ENCODE results near the gene XG.
A peak's percentile ranks its signal among the peaks of the same experiment; 100 is the strongest.
"Not testable (repeated sequence)": the region's sequence is repeated elsewhere in the genome, so short reads cannot be mapped to it uniquely, and the experiment has no call there.

Gene XG

DNA sequence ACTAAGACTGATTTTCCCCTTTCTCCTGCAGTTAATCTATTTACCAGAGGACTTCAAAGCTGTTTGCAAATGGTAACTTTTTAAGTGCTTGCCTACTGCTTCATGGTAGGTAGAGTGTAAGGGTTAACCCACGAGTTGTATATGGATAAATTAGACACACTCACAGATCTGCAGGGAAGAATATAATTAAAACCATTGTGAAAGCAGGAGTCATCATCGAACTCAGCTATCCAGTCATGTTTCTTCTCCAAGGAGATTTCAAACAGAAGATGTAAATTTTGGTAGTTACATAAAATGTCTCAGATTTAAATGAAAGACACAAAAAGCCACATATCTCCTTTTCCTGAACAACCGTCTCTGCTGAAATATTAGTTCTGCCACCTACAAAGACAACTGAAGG lies 549 bp upstream of the XG start:
- no peak overlapping the region for H3K27ac ChIP-seq (ENCODE audit: low read depth, low read length)
- H3K27me3 ChIP-seq (ENCODE audit: insufficient read depth, low read length, poor library complexity), result no peaks in the 10 kb centered on the region
- no peaks in the 10 kb centered on the region for H3K36me3 ChIP-seq (ENCODE audit: control insufficient read depth, insufficient read depth, low read length)
- H3K56ac ChIP-seq (ENCODE audit: low read length), result no peak overlapping the region
- no peak overlapping the region for H4K8ac ChIP-seq (ENCODE audit: low read depth, low read length)
- H3K79me2 ChIP-seq (ENCODE audit: control insufficient read depth, insufficient read depth, low read length), result no peaks in the 10 kb centered on the region
- no peak overlapping the region for H4K5ac ChIP-seq (ENCODE audit: low read length)
- no peaks in the 10 kb centered on the region for H3K4me1 ChIP-seq (ENCODE audit: control insufficient read depth, low read depth, low read length)
- no peak for DNase-seq
- no peaks in the 10 kb centered on the region for H3K79me1 ChIP-seq (ENCODE audit: low read length)
- no peak overlapping the region for H3K9ac ChIP-seq (ENCODE audit: low read length)
- no peak overlapping the region for H3K18ac ChIP-seq (ENCODE audit: low read length)
- H3K4me2 ChIP-seq (ENCODE audit: low read length), result no peak overlapping the region
- no peak overlapping the region for H2BK120ac ChIP-seq (ENCODE audit: low read depth, low read length)
- no peak overlapping the region for H3K4ac ChIP-seq (ENCODE audit: low read depth, low read length)
- WGBS (ENCODE audit: extremely low coverage, insufficient coverage, low lambda C conversion rate), result no CpG with 5 or more reads among the region's 3 CpGs
- no peak overlapping the region for H2BK15ac ChIP-seq (replicated peaks; ENCODE audit: low read depth)
- no peak overlapping the region for H2BK5ac ChIP-seq (ENCODE audit: low read length)
- H2AK5ac ChIP-seq (ENCODE audit: low read length), result no peak overlapping the region
- no peak overlapping the region for H3K4me3 ChIP-seq (ENCODE audit: low read length)
- H3K23ac ChIP-seq (ENCODE audit: low read length), result no peak overlapping the region

DNA sequence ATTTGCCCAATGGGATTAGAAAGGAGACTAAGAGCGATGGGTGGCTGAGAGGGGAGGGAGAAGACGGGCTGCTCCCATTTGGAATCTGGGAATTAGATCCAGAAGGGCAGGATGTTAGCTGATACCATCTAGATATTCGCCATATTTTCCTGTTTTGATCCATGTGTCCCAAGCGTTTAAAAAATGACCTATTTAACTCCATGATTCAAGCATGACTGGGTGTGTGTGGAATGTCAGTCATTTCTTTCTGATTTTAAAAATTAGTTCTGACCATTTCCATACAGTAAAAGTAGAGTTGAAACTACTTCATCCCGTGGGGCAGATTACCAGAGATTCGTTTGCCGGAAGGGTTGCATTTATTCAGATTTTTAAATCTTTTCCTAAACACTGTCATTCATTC lies 601 bp downstream of the XG start:
- not testable (repeated sequence) for H3K56ac ChIP-seq (ENCODE audit: low read length); H3K4me3 ChIP-seq (ENCODE audit: low read length); H2BK5ac ChIP-seq (ENCODE audit: low read length); H3K4ac ChIP-seq (ENCODE audit: low read depth, low read length); H3K18ac ChIP-seq (ENCODE audit: low read length); H3K9ac ChIP-seq (ENCODE audit: low read length); H3K36me3 ChIP-seq (ENCODE audit: control insufficient read depth, insufficient read depth, low read length); H3K79me2 ChIP-seq (ENCODE audit: control insufficient read depth, insufficient read depth, low read length); H3K27me3 ChIP-seq (ENCODE audit: insufficient read depth, low read length, poor library complexity); H4K8ac ChIP-seq (ENCODE audit: low read depth, low read length); H4K5ac ChIP-seq (ENCODE audit: low read length); H2BK15ac ChIP-seq (replicated peaks; ENCODE audit: low read depth); H3K79me1 ChIP-seq (ENCODE audit: low read length); H3K23ac ChIP-seq (ENCODE audit: low read length); H2AK5ac ChIP-seq (ENCODE audit: low read length); H3K27ac ChIP-seq (ENCODE audit: low read depth, low read length); H3K4me1 ChIP-seq (ENCODE audit: control insufficient read depth, low read depth, low read length); DNase-seq; H2BK120ac ChIP-seq (ENCODE audit: low read depth, low read length); H3K4me2 ChIP-seq (ENCODE audit: low read length)
- WGBS (ENCODE audit: extremely low coverage, insufficient coverage, low lambda C conversion rate), result no CpG with 5 or more reads among the region's 7 CpGs

DNA sequence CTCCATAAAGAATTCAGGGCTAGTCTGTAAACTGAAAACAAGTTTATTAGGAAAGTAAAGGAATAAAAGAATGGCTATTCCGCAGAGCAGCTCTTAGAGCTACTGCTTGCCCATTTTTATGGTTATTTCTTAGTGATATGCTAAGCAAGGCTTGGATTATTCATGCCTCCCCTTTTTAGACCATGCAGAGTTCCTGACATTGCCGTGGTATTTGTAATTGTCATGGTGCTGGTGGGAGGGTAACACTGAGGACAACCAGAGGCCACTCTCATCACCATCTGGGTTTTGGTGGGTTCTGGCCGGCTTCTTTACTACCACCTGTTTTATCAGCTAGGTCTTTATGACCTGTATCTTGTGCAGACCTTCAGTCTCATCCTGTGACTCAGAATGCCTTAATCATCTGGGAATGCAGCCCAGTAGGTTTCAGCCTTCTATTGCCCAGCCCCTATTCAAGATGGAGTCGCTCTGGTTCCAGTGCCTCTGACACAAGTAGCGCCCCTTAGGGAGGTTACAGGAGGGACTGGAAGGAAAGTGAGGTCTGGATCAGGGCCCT lies 3.4 kb downstream of the XG start:
- H3K9ac ChIP-seq (ENCODE audit: low read length); H3K56ac ChIP-seq (ENCODE audit: low read length); H2BK15ac ChIP-seq (replicated peaks; ENCODE audit: low read depth); H3K4me1 ChIP-seq (ENCODE audit: control insufficient read depth, low read depth, low read length); H2BK120ac ChIP-seq (ENCODE audit: low read depth, low read length); H2AK5ac ChIP-seq (ENCODE audit: low read length); DNase-seq; H3K18ac ChIP-seq (ENCODE audit: low read length); H3K36me3 ChIP-seq (ENCODE audit: control insufficient read depth, insufficient read depth, low read length); H3K4me3 ChIP-seq (ENCODE audit: low read length); H3K23ac ChIP-seq (ENCODE audit: low read length); H4K5ac ChIP-seq (ENCODE audit: low read length); H3K27ac ChIP-seq (ENCODE audit: low read depth, low read length); H2BK5ac ChIP-seq (ENCODE audit: low read length); H3K79me1 ChIP-seq (ENCODE audit: low read length); H3K27me3 ChIP-seq (ENCODE audit: insufficient read depth, low read length, poor library complexity); H3K4me2 ChIP-seq (ENCODE audit: low read length); H4K8ac ChIP-seq (ENCODE audit: low read depth, low read length); H3K4ac ChIP-seq (ENCODE audit: low read depth, low read length); H3K79me2 ChIP-seq (ENCODE audit: control insufficient read depth, insufficient read depth, low read length): not testable (repeated sequence)
- WGBS (ENCODE audit: extremely low coverage, insufficient coverage, low lambda C conversion rate), result no CpG with 5 or more reads among the region's 5 CpGs

DNA sequence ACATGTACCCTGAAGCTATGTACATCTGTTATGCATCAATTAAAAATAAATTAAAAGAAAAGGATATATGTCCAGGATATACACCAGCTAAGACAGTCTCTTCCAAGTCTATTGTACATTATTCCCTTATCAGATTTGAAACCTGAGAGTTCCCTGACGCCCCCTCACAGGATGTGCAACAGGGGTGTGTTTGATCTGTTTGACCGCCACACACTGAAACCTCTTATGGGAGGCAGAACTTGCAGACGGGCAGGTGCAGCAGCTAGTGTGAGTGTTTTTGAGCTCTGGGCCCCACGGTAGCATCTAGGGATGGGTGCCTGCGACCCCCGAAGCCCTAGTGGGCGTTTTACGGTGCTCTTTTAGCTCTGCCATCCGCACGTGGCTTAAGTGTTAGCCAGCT lies 4.7 kb downstream of the XG start:
- H2BK120ac ChIP-seq (ENCODE audit: low read depth, low read length), result no peak overlapping the region
- no peak overlapping the region for H3K4me2 ChIP-seq (ENCODE audit: low read length)
- H3K9ac ChIP-seq (ENCODE audit: low read length), result no peak overlapping the region
- H4K5ac ChIP-seq (ENCODE audit: low read length), result no peak overlapping the region
- H4K8ac ChIP-seq (ENCODE audit: low read depth, low read length), result no peak overlapping the region
- DNase-seq, result no peak
- no peak overlapping the region for H3K27ac ChIP-seq (ENCODE audit: low read depth, low read length)
- no peaks in the 10 kb centered on the region for H3K79me1 ChIP-seq (ENCODE audit: low read length)
- no peaks in the 10 kb centered on the region for H3K4me1 ChIP-seq (ENCODE audit: control insufficient read depth, low read depth, low read length)
- no peak overlapping the region for H3K23ac ChIP-seq (ENCODE audit: low read length)
- no peak overlapping the region for H3K18ac ChIP-seq (ENCODE audit: low read length)
- H2AK5ac ChIP-seq (ENCODE audit: low read length), result no peak overlapping the region
- H3K4me3 ChIP-seq (ENCODE audit: low read length), result no peak overlapping the region
- H3K4ac ChIP-seq (ENCODE audit: low read depth, low read length), result no peak overlapping the region
- no peak overlapping the region for H2BK5ac ChIP-seq (ENCODE audit: low read length)
- H3K56ac ChIP-seq (ENCODE audit: low read length), result no peak overlapping the region
- no peaks in the 10 kb centered on the region for H3K27me3 ChIP-seq (ENCODE audit: insufficient read depth, low read length, poor library complexity)
- no CpG with 5 or more reads among the region's 10 CpGs for WGBS (ENCODE audit: extremely low coverage, insufficient coverage, low lambda C conversion rate)
- no peak overlapping the region for H2BK15ac ChIP-seq (replicated peaks; ENCODE audit: low read depth)
- no peaks in the 10 kb centered on the region for H3K36me3 ChIP-seq (ENCODE audit: control insufficient read depth, insufficient read depth, low read length)
- no peaks in the 10 kb centered on the region for H3K79me2 ChIP-seq (ENCODE audit: control insufficient read depth, insufficient read depth, low read length)

DNA sequence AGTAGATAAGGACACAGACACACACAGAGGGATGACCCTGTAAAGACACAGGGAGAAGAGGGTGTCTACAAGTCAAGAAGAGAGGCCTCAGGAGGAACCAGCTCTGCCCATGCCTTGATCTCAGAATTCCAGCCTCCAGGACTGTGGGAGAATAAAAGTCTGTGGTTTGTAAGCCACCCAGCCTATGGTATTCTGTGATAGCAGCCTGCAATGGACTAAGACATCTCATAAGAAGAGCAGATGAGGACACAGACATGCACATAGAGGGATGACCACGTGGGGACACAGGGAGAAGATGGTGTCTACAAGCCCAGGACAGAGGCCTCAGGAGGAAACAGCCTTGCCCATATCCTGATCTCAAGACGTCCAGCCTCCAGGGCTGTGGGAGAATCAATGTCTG lies 9.4 kb downstream of the XG start:
- H3K4ac ChIP-seq (ENCODE audit: low read depth, low read length), result no peak overlapping the region
- H3K27me3 ChIP-seq (ENCODE audit: insufficient read depth, low read length, poor library complexity), result no peaks in the 10 kb centered on the region
- no peaks in the 10 kb centered on the region for H3K79me1 ChIP-seq (ENCODE audit: low read length)
- no peaks in the 10 kb centered on the region for H3K79me2 ChIP-seq (ENCODE audit: control insufficient read depth, insufficient read depth, low read length)
- no peaks in the 10 kb centered on the region for H3K36me3 ChIP-seq (ENCODE audit: control insufficient read depth, insufficient read depth, low read length)
- no peak overlapping the region for H4K5ac ChIP-seq (ENCODE audit: low read length)
- no peak overlapping the region for H2BK5ac ChIP-seq (ENCODE audit: low read length)
- no peak for DNase-seq
- no peaks in the 10 kb centered on the region for H3K4me1 ChIP-seq (ENCODE audit: control insufficient read depth, low read depth, low read length)
- no peak overlapping the region for H3K4me3 ChIP-seq (ENCODE audit: low read length)
- H2BK120ac ChIP-seq (ENCODE audit: low read depth, low read length), result no peak overlapping the region
- no peak overlapping the region for H3K23ac ChIP-seq (ENCODE audit: low read length)
- no CpG with 5 or more reads among the region's 2 CpGs for WGBS (ENCODE audit: extremely low coverage, insufficient coverage, low lambda C conversion rate)
- peak overlapping the region; percentile 74 for H2AK5ac ChIP-seq (ENCODE audit: low read length)
- no peak overlapping the region for H2BK15ac ChIP-seq (replicated peaks; ENCODE audit: low read depth)
- no peak overlapping the region for H3K56ac ChIP-seq (ENCODE audit: low read length)
- no peak overlapping the region for H4K8ac ChIP-seq (ENCODE audit: low read depth, low read length)
- H3K9ac ChIP-seq (ENCODE audit: low read length), result no peak overlapping the region
- H3K27ac ChIP-seq (ENCODE audit: low read depth, low read length), result no peak overlapping the region
- H3K4me2 ChIP-seq (ENCODE audit: low read length), result no peak overlapping the region
- H3K18ac ChIP-seq (ENCODE audit: low read length), result no peak overlapping the region

DNA sequence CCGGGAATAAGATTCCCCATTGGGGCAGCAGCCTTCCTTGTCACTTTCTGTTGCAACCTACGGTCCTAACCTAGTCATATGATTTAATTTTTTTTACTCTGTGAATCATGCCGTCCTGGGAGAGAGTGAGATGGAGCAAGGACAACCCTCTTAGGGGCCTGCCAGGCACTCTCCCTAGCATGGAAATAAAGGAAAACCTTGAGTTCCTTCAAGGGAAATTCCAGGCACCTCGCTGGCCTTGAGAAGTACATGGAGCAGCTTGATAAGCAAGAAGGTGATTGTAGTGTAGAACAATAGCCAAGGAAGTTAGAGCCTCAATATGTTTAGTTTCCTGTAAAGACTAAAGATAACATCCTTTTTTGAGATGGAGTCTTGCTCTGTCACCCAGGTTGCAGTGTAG lies 10.8 kb downstream of the XG start:
- H3K4me3 ChIP-seq (ENCODE audit: low read length); H3K27ac ChIP-seq (ENCODE audit: low read depth, low read length); H3K4me2 ChIP-seq (ENCODE audit: low read length); H4K5ac ChIP-seq (ENCODE audit: low read length); H3K79me1 ChIP-seq (ENCODE audit: low read length); H2BK120ac ChIP-seq (ENCODE audit: low read depth, low read length); H2BK15ac ChIP-seq (replicated peaks; ENCODE audit: low read depth); H3K18ac ChIP-seq (ENCODE audit: low read length); H2BK5ac ChIP-seq (ENCODE audit: low read length); H2AK5ac ChIP-seq (ENCODE audit: low read length); H3K23ac ChIP-seq (ENCODE audit: low read length); H3K27me3 ChIP-seq (ENCODE audit: insufficient read depth, low read length, poor library complexity); H3K79me2 ChIP-seq (ENCODE audit: control insufficient read depth, insufficient read depth, low read length); H3K56ac ChIP-seq (ENCODE audit: low read length); H3K4ac ChIP-seq (ENCODE audit: low read depth, low read length); H4K8ac ChIP-seq (ENCODE audit: low read depth, low read length); H3K36me3 ChIP-seq (ENCODE audit: control insufficient read depth, insufficient read depth, low read length); H3K9ac ChIP-seq (ENCODE audit: low read length); H3K4me1 ChIP-seq (ENCODE audit: control insufficient read depth, low read depth, low read length): not testable (repeated sequence)
- no CpG with 5 or more reads among the region's 4 CpGs for WGBS (ENCODE audit: extremely low coverage, insufficient coverage, low lambda C conversion rate)
- DNase-seq, result peak; percentile 70
